GM12892 (cell line): ENCODE data around the gene PPP1R12C.

Experiments
- POLR2A ChIP-seq: IDR thresholded peaks from 2 replicates; pipeline ENCODE4 v1.6.1; 2011; ENCODE audit warnings: low read depth, low read length, control low read depth
- TAF1 ChIP-seq: IDR thresholded peaks from 2 replicates; pipeline ENCODE4 v1.6.1; 2011; ENCODE audit warnings: low read depth, mild to moderate bottlenecking, control low read depth, low read length, borderline replicate concordance

DNA sequence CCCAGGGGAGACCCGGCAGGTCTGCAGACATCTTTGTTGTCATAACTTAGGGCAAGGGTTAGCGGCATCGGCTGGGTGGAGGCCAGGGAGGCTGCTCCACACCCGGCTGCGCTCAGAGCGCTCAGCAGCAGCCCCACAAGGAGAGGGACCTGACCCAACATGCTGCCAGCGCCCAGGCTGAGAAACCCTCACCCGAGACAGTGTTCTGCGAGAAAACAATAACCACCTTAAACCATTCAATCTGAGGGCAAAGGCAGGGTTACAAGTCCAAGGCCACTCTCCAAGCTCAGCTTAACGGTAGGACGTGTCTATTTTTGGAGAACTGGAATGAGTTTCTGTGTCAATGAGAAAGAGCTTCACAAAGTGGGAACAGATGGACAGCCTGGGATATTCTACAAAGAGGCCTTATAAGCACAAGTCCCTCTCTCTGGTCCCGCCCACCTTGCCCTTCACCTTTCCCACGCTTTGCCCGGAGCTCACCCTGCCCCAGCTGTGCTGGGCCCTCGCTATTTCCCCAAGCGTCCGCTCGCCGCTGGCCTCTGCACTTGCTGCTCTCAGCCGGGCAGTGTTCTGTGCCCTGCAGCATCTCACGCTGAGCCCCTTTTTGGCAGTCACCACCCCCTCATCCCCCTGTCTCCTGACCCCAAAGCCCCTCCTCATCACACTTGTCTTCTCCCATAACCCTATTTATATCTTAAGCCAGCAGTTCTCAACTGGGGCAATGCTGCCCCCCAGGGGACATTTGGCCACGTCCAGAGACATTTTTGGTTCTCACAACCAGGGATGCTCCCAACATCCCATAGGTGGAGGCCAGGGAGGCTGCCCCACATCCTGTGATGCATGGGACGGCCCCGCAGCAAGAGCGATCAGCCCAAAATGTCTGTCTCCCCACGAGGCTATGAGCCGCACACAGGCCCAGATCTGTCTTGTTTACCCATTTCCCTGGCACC, 17.6 kb downstream of the PPP1R12C start:
- TF ChIP-seq POLR2A (no peak), TAF1 (no peak)
